H7 (cell line): ENCODE measurements around the gene ZNF500. TPM values are rescaled to one million over a fixed set of nuclear protein-coding genes. Genes with fewer than 3 reads are reported as not detected.
A peak's percentile ranks its signal among the peaks of the same experiment; 100 is the strongest.

Source experiments
- DNase-seq: peaks from one replicate; pipeline ENCODE4 v3.0.0; 2012
- H3K27me3 ChIP-seq: 2 replicates; pipeline ENCODE4 v1.6.0; 2011; ENCODE audit warnings: mild to moderate bottlenecking, low read length; ENCODE audit not compliant: control insufficient read depth, insufficient read depth
- H3K36me3 ChIP-seq: replicated peaks from 2 replicates; pipeline ENCODE4 v1.5.1; 2011; ENCODE audit warnings: low read length; ENCODE audit not compliant: control insufficient read depth, insufficient read depth
- H3K4me3 ChIP-seq: 2 replicates; pipeline ENCODE4 v1.5.1; 2011; ENCODE audit warnings: low read depth, mild to moderate bottlenecking, control low read depth, low read length, moderate library complexity; ENCODE audit not compliant: insufficient read depth
- total RNA-seq: library from RNA; depleted of rRNA; stranded (reverse); fragments of >200 nt; shearing (Covaris generic); gene quantifications from 2 replicates; pipeline ENCODE4 v1.2.3, GENCODE V29; 2014

Gene ZNF500
- total RNA-seq, 1 experiment from 2014 or later, result 17.3 TPM

DNA sequence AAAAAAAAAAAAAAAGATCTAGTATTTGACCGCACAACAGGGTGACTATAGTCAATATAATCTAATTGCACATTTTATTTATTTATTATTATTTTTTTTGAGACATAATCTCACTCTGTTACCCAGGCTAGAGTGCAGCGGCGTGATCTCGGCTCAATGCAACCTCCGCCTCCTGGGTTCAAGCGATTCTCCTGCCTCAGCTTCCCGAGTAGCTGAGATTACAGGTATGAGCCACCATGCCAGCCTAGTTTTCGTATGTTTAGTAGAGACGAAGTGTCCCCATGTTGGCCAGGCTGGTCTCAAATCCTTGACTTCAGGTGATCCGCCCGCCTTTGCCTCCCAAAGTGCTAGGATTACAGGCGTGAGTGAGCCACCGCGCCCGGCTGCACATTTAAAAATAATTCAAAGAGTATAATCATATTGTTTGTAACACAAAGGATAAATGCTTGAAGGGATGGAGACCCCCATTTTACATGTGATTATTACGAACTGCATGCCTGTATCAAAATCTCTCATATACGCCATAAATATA is 33.7 kb downstream of the ZNF500 start:
- Histone ChIP-seq H3K36me3 (peaks cover 9% of the 10 kb centered on the region), H3K27me3 (no peaks in the 10 kb centered on the region), H3K4me3 (peak overlapping the region; percentile 93)
- DNase-seq, result no peak

DNA sequence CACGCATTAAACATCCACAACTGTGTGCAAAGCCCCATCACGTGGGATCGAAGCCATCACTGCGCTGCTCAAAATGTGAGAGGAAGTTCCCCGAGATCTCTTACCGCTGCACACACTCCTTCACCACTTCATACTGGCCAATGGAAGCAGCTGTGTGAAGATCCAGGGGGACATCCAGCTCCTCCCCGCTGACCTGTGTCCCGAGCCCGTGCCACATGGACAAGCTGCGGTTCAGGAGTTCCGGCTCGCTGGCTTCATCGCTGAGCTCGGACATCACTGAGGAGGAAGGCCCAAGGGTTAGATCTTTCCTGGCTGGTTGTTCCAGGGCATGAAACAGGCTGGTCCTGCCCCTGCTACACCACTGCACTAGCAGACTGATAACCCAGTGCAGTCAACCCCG is 37.1 kb downstream of the ZNF500 start:
- Histone ChIP-seq H3K27me3 (no peaks in the 10 kb centered on the region), H3K4me3 (no peak overlapping the region), H3K36me3 (peaks cover 25% of the 10 kb centered on the region)
- DNase-seq, result no peak

DNA sequence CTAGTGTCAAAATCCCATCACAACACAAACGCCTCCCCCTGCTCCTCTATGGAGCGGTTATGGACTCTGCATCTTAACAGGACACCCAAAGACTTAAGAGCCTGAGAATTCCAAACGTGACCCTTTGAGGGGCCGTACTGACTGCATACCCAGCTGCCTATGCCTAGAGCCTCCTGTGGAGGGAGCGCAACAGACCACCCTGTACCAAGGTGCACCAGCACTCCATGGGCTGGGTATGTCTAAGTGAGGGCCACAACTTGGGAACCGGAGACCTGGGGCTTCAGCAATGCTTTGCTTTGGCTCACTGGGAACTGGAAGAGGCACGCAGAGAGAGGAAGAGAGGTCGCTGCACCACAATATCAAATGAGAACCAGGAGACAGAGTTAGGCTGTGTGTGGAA is 38.3 kb downstream of the ZNF500 start:
- no peak for DNase-seq
- Histone ChIP-seq H3K27me3 (no peaks in the 10 kb centered on the region), H3K36me3 (peaks cover 27% of the 10 kb centered on the region), H3K4me3 (no peak overlapping the region)

DNA sequence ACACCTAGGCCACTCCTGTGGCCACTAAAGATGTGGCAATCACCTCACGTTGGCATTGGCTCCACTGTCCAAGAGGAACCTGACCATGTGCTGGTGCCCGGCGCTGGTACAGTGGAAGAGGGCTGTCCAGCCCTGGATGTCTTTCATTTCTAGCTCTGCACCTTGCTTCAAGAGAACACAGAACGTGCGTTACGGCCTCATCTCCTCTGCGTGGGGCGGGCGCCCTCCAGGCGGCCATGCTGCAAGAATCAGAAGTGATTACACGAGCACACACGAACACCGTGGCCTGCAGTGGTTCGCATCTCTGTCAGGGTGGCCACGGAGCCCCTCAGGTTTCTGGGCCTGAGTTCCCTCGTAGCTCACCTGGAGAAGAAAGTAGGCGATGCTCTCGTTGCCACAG is 40.3 kb downstream of the ZNF500 start:
- no peaks in the 10 kb centered on the region for H3K27me3 ChIP-seq
- no peak for DNase-seq
- H3K36me3 ChIP-seq, result peaks cover 27% of the 10 kb centered on the region
- H3K4me3 ChIP-seq, result no peak overlapping the region

DNA sequence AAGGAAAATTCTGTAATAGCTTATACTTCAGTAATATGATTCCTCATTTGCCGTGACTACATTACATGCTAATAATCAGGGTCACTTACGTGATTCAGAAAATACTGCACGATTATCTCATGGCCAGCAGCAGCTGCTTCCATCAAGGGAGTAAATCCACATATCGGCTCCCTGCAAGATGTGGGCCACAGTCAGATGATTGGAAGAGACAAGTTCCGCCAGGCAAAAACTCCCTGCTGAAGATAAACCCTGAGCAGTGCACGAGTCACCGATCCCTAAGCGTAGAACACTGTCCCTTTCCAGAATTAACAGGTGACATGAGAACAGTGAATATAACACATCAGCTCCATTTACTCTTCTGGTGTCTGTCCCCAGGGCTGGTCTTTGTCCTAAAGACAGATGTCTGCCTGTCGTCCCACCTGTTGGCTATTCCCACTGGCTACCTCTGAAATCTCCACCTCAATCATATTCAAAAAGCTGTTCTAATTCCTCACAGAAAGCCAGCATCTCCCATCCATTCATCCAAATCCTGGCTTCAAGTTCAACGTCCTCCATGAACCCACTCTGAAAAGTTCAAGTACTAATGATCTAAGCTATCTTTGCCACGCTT is 42.2 kb downstream of the ZNF500 start:
- no peaks in the 10 kb centered on the region for H3K27me3 ChIP-seq
- H3K4me3 ChIP-seq, result no peak overlapping the region
- DNase-seq, result no peak
- peaks cover 24% of the 10 kb centered on the region for H3K36me3 ChIP-seq

DNA sequence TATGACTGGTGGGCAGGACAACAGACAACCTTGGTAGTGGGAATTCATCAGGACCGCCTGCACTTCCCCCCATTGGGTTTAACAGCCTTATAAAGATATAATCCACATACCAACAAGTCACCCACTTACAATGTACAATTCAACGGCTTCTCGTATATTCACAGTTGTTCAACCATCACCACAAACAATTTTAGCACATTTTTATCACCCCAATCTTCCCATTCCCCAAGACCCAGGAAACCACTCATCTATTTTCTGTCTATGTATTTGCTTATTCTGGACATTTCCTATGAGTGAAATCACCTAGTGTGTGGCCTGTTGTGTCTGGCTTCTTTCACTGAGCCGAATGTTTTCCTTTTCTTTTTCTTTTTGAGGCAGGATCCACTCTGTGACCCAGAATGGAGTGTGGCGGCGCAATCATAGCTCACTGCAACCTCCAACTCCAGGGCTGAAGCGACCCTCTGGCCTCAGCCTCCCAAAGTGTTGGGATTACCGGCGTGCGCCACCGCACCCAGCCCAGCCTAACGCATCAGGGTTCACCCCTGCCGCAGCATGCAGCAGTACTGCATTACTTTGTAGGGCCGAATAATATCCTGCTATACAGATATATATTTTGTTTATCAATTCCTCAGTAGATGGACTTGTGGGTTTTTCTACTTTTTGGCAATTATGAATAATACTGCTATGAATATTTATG is 43.7 kb downstream of the ZNF500 start:
- no peak for DNase-seq
- H3K36me3 ChIP-seq, result peaks cover 19% of the 10 kb centered on the region
- H3K27me3 ChIP-seq, result no peaks in the 10 kb centered on the region
- H3K4me3 ChIP-seq, result no peak overlapping the region

DNA sequence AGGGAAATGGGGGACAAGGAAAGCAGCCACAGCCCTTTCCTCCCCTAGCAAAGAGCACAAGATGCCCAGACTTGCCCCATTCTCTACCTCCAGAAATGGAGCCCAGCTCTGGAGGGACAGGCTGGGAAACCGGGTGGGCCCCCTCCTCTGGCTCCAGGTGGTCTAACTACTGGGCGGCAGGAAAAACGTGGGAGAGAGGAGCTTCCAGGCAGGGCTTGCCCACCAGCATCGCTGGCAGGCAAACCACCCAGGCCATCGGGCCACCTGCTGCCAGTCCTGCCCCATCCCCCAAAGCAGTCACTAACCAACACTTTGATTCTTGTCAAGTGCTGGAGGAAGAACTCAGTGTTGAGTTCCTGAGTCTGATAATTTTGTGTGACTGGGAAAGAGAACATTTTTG is 48.5 kb downstream of the ZNF500 start:
- DNase-seq, result peak; percentile 73
- Histone ChIP-seq H3K4me3 (no peak overlapping the region), H3K27me3 (no peaks in the 10 kb centered on the region), H3K36me3 (peaks cover 4% of the 10 kb centered on the region)

DNA sequence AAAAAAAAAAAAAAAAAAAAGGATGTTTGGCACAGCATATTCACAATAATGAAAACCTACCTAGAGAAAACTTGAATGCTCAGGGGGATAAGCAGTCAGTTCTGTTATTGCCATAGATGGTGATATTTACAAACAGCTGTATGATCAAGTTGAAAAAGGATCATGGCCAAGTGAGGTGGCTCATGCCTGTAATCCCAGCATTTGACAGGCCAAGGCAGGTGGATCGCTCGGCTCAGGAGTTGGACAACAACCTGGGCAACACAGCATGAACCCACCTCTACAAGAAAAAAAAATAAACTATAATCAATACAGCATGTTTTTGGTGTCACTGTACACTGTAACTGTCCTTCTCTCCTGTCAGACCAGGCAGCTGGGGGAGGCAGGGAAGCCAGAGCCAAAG is 52.0 kb downstream of the ZNF500 start:
- peaks cover 6% of the 10 kb centered on the region for H3K36me3 ChIP-seq
- no peak overlapping the region for H3K4me3 ChIP-seq
- DNase-seq, result no peak
- no peaks in the 10 kb centered on the region for H3K27me3 ChIP-seq

DNA sequence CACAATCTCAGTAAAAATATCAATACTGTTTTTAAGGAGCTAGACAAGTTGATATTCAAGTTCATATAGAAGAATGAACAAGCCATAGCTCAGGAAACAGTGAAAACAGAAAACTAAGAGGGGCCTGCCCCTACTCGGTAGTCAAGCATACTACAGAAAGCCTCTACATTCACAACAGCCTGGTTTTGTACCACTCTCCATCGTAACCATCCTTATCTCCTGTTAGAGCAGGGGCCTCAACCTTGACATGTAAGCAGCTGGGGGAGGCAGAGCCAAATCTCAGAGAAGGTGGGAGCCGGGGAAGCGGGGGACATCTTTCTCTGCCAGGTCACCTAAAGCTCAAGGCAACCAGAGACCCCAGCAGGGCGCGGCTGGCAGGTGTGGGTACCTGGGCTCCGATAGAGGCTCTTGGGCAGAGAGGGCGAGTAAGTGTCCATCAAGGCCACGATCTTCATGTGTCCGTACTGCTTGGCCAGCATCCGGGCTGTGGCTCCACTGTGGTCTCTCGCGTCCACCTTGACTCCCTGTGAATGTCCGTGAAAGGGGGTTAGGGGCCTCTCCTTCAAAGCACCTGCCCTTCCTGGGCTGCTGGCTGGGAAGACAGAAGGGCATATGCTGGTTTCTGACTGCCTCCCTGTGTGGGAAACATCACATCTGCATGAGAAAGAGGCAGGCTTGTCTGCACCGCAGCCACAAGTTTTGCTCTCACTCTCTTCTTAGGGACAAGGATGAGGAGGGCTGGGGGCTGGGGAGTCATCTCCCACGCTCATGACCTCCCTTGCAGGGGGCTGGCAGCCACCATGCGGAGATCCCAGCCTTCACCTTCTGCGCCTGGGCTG is 53.1 kb downstream of the ZNF500 start:
- Histone ChIP-seq H3K4me3 (no peak overlapping the region), H3K27me3 (no peaks in the 10 kb centered on the region), H3K36me3 (peaks cover 5% of the 10 kb centered on the region)
- DNase-seq, result peak; percentile 83

DNA sequence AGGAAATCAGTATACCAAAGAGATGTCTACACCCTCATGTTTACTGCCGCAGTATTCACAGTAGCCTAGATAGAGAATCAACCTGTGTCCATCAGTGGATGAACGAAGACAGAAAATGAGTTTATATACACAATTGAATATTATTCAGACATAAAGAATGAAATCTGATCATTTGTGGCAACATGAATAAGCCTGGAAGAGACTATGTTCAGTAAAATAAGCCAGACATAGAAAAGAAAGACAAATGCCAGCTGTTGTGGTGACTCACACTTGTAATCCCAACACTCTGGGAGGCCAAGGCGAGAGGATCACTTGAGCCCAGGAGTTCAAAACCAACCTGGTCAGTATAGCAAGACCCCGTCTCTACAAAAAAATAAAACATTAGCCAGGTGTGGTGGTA is 57.5 kb downstream of the ZNF500 start:
- no peak for DNase-seq
- Histone ChIP-seq H3K27me3 (no peaks in the 10 kb centered on the region), H3K4me3 (no peak overlapping the region), H3K36me3 (peaks cover 7% of the 10 kb centered on the region)

DNA sequence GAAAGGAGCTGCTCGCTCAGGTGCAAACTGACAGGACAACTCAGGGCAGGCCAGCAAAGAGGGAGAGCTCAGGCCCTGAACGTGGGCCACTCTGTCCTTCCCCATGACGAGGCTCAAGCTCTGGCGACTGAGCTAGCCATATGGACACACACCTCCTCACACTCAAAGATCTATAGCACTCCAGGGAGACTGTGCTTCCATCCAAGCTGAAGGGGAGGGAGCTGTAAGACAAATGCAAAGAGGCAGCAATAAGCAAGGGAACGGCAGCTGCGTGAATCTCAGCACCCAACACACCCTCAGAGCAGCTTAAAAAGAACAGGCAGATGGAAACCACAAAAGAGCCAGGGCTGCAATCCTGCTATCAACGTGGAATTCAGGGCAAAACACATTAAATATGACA is 60.1 kb downstream of the ZNF500 start:
- Histone ChIP-seq H3K27me3 (no peaks in the 10 kb centered on the region), H3K4me3 (no peak overlapping the region), H3K36me3 (peaks cover 6% of the 10 kb centered on the region)
- DNase-seq, result peak; percentile 12

DNA sequence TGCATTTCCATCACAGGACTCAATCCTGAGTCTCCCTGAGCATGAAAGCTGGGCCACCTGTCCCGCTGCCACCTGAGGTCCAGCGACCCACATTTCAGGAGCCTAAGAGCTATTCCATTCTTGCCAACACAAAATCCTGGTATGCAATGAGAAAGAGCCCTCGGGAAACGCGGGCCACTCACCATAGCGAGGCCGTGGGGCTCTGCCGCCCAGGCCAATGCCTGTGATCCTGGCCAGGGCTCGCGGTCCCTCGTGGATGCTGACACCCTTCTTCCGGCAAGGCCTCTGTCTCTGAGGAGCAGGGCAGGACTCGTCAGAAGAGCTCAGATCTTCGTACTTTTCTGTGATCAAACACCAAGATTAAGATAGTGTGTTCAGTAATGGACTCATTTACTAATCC is 62.0 kb downstream of the ZNF500 start:
- H3K4me3 ChIP-seq, result no peak overlapping the region
- DNase-seq, result peak; percentile 39
- peaks cover 13% of the 10 kb centered on the region for H3K36me3 ChIP-seq
- H3K27me3 ChIP-seq, result no peaks in the 10 kb centered on the region

DNA sequence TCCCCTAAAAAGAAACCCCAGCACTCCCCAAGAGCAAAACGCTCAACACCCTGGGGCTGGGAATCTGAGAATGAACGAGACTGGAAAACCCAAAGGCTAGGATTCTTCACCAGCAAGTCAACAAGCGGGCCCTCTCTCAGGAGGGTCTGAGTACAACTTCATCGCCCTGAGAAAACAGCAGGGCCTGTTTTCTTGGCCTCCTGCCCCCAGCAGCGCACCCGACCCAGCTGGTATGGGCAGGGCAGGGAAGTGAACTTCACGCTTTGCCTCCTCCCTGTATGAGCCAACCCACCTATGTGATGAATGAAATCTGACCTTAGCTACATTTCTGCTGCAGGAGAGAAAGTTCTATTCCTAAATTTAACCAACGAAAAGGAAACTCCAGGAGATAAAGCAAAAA is 62.5 kb downstream of the ZNF500 start:
- H3K27me3 ChIP-seq, result no peaks in the 10 kb centered on the region
- peaks cover 13% of the 10 kb centered on the region for H3K36me3 ChIP-seq
- DNase-seq, result peak; percentile 30
- H3K4me3 ChIP-seq, result no peak overlapping the region

DNA sequence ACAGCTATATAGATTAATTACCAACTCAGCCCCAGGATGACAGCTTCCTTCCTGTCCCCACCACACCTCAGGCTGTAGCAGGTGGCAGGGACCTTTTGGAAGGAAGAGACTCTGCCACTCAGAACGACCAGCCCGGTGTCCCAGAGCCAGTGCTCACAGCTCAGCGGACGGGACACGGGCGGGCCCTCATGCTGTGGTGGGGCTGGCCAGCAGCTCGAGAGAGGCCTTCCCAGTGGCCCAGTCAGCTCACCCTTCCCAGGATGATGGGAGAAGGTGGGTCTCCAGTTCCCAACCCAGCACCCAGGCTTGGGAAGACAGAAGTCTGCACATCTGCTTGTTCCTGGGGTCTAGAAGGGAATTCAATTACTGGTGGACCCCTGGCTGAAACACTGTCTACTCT is 63.1 kb downstream of the ZNF500 start:
- H3K4me3 ChIP-seq, result no peak overlapping the region
- H3K36me3 ChIP-seq, result peaks cover 19% of the 10 kb centered on the region
- DNase-seq, result peak; percentile 28
- H3K27me3 ChIP-seq, result no peaks in the 10 kb centered on the region

DNA sequence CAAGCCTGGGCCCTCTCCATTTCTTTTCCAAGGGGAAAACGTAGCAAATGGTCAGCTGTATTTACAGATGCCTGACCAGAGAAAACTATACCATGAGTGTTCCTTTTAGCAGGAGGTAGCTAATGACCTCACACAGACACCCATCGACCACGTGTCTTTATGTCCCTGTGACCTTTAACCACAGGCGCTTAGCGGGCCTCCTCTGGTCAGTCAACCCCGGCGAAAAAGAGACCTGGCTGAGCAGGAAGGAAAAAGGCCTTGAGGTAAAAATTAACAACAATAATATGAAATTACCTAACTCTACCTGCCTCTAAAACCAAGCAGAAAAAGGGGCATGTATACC is 64.5 kb downstream of the ZNF500 start:
- Histone ChIP-seq H3K4me3 (no peak overlapping the region), H3K36me3 (peaks cover 21% of the 10 kb centered on the region), H3K27me3 (no peaks in the 10 kb centered on the region)
- peak; percentile 14 for DNase-seq
